ENCODE measurements around the gene RSPH3.

GRCh38 chr6:158959552-158959951, 40.5 kb downstream of the RSPH3 start:
- TF ChIP-seq CTCF (IDR thresholded peaks at IDR 0.05) (no peak), POLR2A (IDR thresholded peaks at IDR 0.05) (no peak)
